Body of pancreas (tissue), 4 donors: ENCODE measurements around the gene DNMBP.

Experiments used
- CTCF ChIP-seq, 7 experiments: fragments of 450-650 bp in 4 of 7; fragments of 200-600 bp in 3 of 7; sonication (generic) in 3 of 7; IDR thresholded peaks; one replicate each; pipeline ENCODE4 v1.5.1; 2016 to 2019; ENCODE audit warnings: antibody characterized with exemption in 7 of 7
- POLR2A ChIP-seq, 3 donors: fragments of 450-650 bp; IDR thresholded peaks; one replicate each; pipeline ENCODE4 v1.6.1; 2016; ENCODE audit warnings: antibody characterized with exemption in 3 of 3, mild to moderate bottlenecking in 2 of 3

GRCh38 chr10:100007231-100008141 is 2.3 kb downstream of the DNMBP start:
- TF ChIP-seq CTCF (IDR thresholded peaks at IDR 0.05) (no peak), POLR2A (IDR thresholded peaks at IDR 0.05) (no peak)
